ENCODE measurements around the gene CEBPE. TPM values are rescaled to one million over a fixed set of nuclear protein-coding genes. Genes with fewer than 3 reads are reported as not detected.

The CEBPE gene
- total RNA-seq, 1 donor from 2014 or later = not detected

DNA sequence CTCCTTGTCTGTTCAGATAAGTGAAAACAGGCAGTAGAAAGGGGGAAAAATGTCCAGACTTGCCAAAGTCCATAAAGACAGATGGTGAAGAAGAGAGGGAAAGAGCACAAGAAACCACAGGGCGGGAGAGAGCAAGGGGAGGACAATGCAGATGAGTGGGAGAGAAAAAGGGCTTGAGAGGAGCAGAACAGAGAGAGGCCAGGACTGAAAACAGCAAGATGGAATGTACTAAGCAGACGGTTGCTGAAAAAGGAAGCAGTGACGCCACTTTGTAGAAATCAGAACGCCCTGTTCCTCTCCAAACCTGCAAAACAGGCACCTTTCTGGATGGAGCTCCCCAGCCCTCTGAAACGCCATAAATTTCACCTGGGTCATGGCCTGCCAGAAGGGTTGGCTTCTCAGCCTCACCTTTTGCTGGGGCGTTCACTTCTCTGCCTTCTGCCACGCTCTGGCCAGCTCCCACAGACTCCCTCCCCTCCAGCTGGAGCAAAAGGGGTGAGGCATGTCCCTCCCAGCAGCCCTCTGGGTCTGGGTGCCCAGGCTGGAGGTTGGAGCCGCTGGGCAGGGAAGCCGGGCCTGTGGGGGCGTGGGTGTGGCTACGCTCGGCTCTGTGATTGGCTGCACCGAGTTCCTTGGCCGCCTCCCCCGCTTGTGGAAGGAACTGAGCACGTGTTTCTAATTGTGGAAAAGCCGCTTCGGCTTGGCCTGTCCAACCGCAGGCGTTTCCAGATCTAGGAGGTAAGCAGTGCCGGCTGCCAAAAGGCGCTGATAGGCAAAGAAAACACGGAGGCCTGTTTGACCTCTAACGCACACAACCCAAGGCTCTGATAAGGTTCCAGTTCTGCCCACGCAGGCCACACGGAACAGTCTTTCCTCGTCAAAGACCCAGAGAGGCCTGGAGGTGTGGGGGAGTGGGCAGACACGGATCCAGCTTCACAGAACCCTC is 35.1 kb upstream of the CEBPE start:
- TF ChIP-seq, protein P1, sequence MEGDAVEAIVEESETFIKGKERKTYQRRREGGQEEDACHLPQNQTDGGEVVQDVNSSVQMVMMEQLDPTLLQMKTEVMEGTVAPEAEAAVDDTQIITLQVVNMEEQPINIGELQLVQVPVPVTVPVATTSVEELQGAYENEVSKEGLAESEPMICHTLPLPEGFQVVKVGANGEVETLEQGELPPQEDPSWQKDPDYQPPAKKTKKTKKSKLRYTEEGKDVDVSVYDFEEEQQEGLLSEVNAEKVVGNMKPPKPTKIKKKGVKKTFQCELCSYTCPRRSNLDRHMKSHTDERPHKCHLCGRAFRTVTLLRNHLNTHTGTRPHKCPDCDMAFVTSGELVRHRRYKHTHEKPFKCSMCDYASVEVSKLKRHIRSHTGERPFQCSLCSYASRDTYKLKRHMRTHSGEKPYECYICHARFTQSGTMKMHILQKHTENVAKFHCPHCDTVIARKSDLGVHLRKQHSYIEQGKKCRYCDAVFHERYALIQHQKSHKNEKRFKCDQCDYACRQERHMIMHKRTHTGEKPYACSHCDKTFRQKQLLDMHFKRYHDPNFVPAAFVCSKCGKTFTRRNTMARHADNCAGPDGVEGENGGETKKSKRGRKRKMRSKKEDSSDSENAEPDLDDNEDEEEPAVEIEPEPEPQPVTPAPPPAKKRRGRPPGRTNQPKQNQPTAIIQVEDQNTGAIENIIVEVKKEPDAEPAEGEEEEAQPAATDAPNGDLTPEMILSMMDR (conservative IDR thresholded peaks at IDR 0.05; ENCODE audit: low read depth, low read length) = no peak
- H3K4me3 ChIP-seq (ENCODE audit: low read depth, low read length) = no peak overlapping the region
- no peak for DNase-seq (ENCODE audit: low read depth)

GRCh38 chr14:23151342-23151741 is 32.3 kb upstream of the CEBPE start:
- TF ChIP-seq, protein P1 (conservative IDR thresholded peaks at IDR 0.05; ENCODE audit: low read depth, low read length) = no peak
- H3K4me3 ChIP-seq (ENCODE audit: low read depth, low read length) = no peak overlapping the region
- no peak for DNase-seq (ENCODE audit: low read depth)

GRCh38 chr14:23149745-23150144 is 30.7 kb upstream of the CEBPE start:
- TF ChIP-seq, protein P1 (conservative IDR thresholded peaks at IDR 0.05; ENCODE audit: low read depth, low read length) = no peak
- no peak for DNase-seq (ENCODE audit: low read depth)
- H3K4me3 ChIP-seq (ENCODE audit: low read depth, low read length) = no peak overlapping the region

- no peak overlapping the region for H3K4me3 ChIP-seq (ENCODE audit: low read depth, low read length)
- TF ChIP-seq, protein P1 (conservative IDR thresholded peaks at IDR 0.05; ENCODE audit: low read depth, low read length) = no peak
- no peak for DNase-seq (ENCODE audit: low read depth)
Measured at GRCh38 chr14:23148591-23149249, 29.7 kb upstream of the CEBPE start.

DNA sequence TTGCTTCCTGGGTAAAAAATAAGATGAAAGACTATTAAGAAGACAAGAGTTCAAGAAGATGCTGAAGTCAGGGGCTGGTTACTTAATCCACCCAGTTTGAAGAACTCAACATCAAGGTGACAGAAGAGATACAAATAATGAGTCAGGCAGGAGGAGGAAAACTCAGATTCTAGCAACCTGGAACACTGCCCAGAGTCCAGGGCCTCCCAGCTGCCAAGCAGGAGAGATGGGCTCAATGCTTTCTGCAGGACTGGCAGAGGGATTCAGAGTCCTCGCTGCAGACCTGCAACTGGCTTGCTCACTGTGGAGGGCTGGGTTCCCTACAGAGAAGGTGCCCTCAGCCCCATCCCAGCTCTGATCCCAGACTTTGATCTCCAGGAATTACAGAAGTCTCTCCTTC is 28.6 kb upstream of the CEBPE start:
- TF ChIP-seq, protein P1 (conservative IDR thresholded peaks at IDR 0.05; ENCODE audit: low read depth, low read length) = no peak
- DNase-seq (ENCODE audit: low read depth) = no peak
- H3K4me3 ChIP-seq (ENCODE audit: low read depth, low read length) = no peak overlapping the region

DNA sequence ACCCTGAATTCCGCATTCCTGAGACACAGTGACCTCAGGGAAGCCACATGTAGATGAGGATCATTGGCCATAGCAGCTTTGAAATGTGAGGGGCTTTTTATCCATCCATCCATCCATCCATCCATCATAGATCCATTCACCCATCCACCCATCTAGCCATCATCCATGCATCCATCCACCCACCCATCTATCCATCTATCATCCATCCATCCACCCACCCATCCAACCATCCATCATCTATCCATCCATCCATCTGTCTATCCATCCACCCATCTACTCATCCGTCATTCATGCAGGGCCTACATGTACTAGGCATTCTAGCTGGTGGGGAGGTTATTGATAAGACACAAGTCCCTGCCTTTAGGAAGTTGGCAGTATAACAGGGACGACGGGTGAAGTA is 27.9 kb upstream of the CEBPE start:
- TF ChIP-seq, protein P1 (conservative IDR thresholded peaks at IDR 0.05; ENCODE audit: low read depth, low read length) = no peak
- no peak overlapping the region for H3K4me3 ChIP-seq (ENCODE audit: low read depth, low read length)
- DNase-seq (ENCODE audit: low read depth) = no peak

Data from epithelial cell of proximal tubule (primary cell).